HCT116 (cell line): ENCODE data around the gene TMEM86A. TPM values are rescaled to one million over a fixed set of nuclear protein-coding genes. Genes with fewer than 3 reads are reported as not detected.

Experiments used
- ATAC-seq: fragments of 200-7000 bp; cut with Tn5 transposase; 2 replicates; pipeline ENCODE4 v1.9.1; 2020; ENCODE audit warnings: mild to moderate bottlenecking, moderate library complexity
- BruUV-seq: library from RNA; stranded (reverse); fragments of 400-500 nt; replicated peaks from 2 replicates; lab custom pipeline; 2021; lab: Mats Ljungman, UMichigan
- CTCF ChIA-PET: fragments of 300-600 bp; sonication (Branson Sonifier 250); formaldehyde crosslinking; loops from one replicate; lab custom pipeline; 2021; ENCODE audit warnings: antibody characterized with exemption; lab: Charles Lee
- POLR2A ChIA-PET: fragments of 300-600, 350-600 bp; sonication (Branson Sonifier 250); formaldehyde crosslinking; loops from one replicate; lab custom pipeline; 2021; ENCODE audit warnings: antibody characterized with exemption; lab: Charles Lee
- RAD21 ChIA-PET, 2 experiments: fragments of 300-600 bp; sonication (Branson Sonifier 250); formaldehyde crosslinking; loops; one replicate each; lab custom pipeline; 2023; ENCODE audit warnings: low total read pairs in 2 of 2; ENCODE audit not compliant: uncharacterized antibody in 2 of 2, unreplicated experiment in 2 of 2, low non-redundant PET in 1 of 2; lab: Charles Lee
- DNase-seq: peaks from one replicate; pipeline ENCODE4 v3.0.0-alpha.2; 2010; ENCODE audit warnings: low read depth, low spot score
- H2AFZ ChIP-seq: fragments of 200-600 bp; shearing (Covaris generic), sonication (generic); 2 replicates; pipeline ENCODE4 v1.6.1; 2017; ENCODE audit warnings: low read depth, mixed run types, mixed read lengths, antibody characterized with exemption, low read length; ENCODE audit not compliant: poor library complexity, severe bottlenecking
- H3K27ac ChIP-seq: 2 replicates; pipeline ENCODE4 v1.5.1; 2012; ENCODE audit warnings: low read depth, low read length
- H3K27me3 ChIP-seq: fragments of 200-600 bp; sonication (generic); 2 replicates; pipeline ENCODE4 v1.6.1; 2016; ENCODE audit warnings: mixed run types, low read length, mixed read lengths; ENCODE audit not compliant: insufficient read depth
- H3K36me3 ChIP-seq, 2 experiments: fragments of 200-500 bp in 1 of 2; fragments of 200-600 bp in 1 of 2; sonication (Bioruptor generic) in 1 of 2; sonication (generic) in 1 of 2; 2 replicates each; pipeline versions ENCODE4 v1.5.1 to v1.6.1; 2014 to 2016; ENCODE audit warnings: low read length in 2 of 2, inconsistent platforms in 1 of 2, mixed read lengths in 1 of 2, mixed run types in 1 of 2; ENCODE audit not compliant: insufficient read depth in 2 of 2, control insufficient read depth in 1 of 2
- H3K4me1 ChIP-seq, 2 experiments: fragments of 200-600 bp in 1 of 2; sonication (generic) in 1 of 2; 2 replicates each; pipeline versions ENCODE4 v1.5.1 to v1.6.1; 2012 to 2017; ENCODE audit warnings: low read length in 2 of 2, inconsistent platforms in 1 of 2, mild to moderate bottlenecking in 1 of 2, mixed read lengths in 1 of 2, mixed run types in 1 of 2, moderate library complexity in 1 of 2; ENCODE audit not compliant: insufficient read depth in 2 of 2, control insufficient read depth in 1 of 2
- H3K4me2 ChIP-seq: fragments of 200-600 bp; sonication (generic); 2 replicates; pipeline ENCODE4 v1.6.1; 2017; ENCODE audit warnings: mixed run types, low read length, mixed read lengths
- H3K4me3 ChIP-seq, 2 experiments: fragments of 200-600 bp in 1 of 2; sonication (generic) in 1 of 2; replicated peaks in 1 of 2; 2 replicates each; pipeline ENCODE4 v1.5.1; 2011 to 2016; ENCODE audit warnings: low read length in 2 of 2, control low read depth in 1 of 2, low read depth in 1 of 2, mild to moderate bottlenecking in 1 of 2, mixed read lengths in 1 of 2, mixed run types in 1 of 2
- H3K79me2 ChIP-seq: fragments of 200-600 bp; sonication (generic); 2 replicates; pipeline ENCODE4 v1.6.1; 2017; ENCODE audit warnings: mild to moderate bottlenecking, mixed run types, low read length, moderate library complexity, mixed read lengths; ENCODE audit not compliant: insufficient read depth
- H3K9ac ChIP-seq: fragments of 200-600 bp; sonication (generic); 2 replicates; pipeline ENCODE4 v1.6.1; 2016; ENCODE audit warnings: low read length, mixed read lengths
- H3K9me2 ChIP-seq: fragments of 200-600 bp; sonication (generic), shearing (Covaris generic); 2 replicates; pipeline ENCODE4 v1.6.1; 2017; ENCODE audit warnings: mixed run types, mild to moderate bottlenecking, moderate library complexity; ENCODE audit not compliant: insufficient read depth
- H3K9me3 ChIP-seq, 2 experiments: fragments of 200-500 bp in 1 of 2; fragments of 200-600 bp in 1 of 2; sonication (Bioruptor generic) in 1 of 2; sonication (generic) in 1 of 2; 2 replicates each; pipeline ENCODE4 v1.6.1; 2014 to 2017; ENCODE audit warnings: low read length in 2 of 2, mixed read lengths in 2 of 2, inconsistent platforms in 1 of 2, low read depth in 1 of 2, mild to moderate bottlenecking in 1 of 2, mixed run types in 1 of 2, moderate library complexity in 1 of 2; ENCODE audit not compliant: control insufficient read depth in 1 of 2, insufficient read depth in 1 of 2
- H4K20me1 ChIP-seq: fragments of 200-600 bp; sonication (generic), shearing (Covaris generic); 2 replicates; pipeline ENCODE4 v1.6.1; 2017; ENCODE audit warnings: mixed run types, mild to moderate bottlenecking, moderate library complexity; ENCODE audit not compliant: insufficient read depth
- CBX3 ChIP-seq: IDR thresholded peaks from 2 replicates; pipeline ENCODE4 v1.6.1; 2012; ENCODE audit warnings: low read depth
- CTCF ChIP-seq, 3 experiments: fragments of 200-600 bp in 1 of 3; sonication (generic) in 1 of 3; IDR thresholded peaks in 2 of 3; conservative IDR thresholded peaks in 1 of 3; 2 replicates each; pipeline ENCODE4 v1.5.1; 2012 to 2017; ENCODE audit warnings: low read depth in 2 of 3, low read length in 2 of 3, antibody characterized with exemption in 1 of 3, borderline replicate concordance in 1 of 3, control low read depth in 1 of 3, mild to moderate bottlenecking in 1 of 3, mixed read lengths in 1 of 3, mixed run types in 1 of 3, moderate library complexity in 1 of 3; ENCODE audit not compliant: insufficient read depth in 1 of 3
- EZH2 ChIP-seq: fragments of 200-600 bp; sonication (generic); IDR thresholded peaks from 2 replicates; pipeline ENCODE4 v1.6.1; 2017; ENCODE audit warnings: antibody characterized with exemption, mixed run types
- EZH2phosphoT487 ChIP-seq: fragments of 200-600 bp; IDR thresholded peaks from 2 replicates; pipeline ENCODE4 v1.6.1; 2018; ENCODE audit warnings: antibody characterized with exemption, borderline replicate concordance
- FOSL1 ChIP-seq: IDR thresholded peaks from 2 replicates; pipeline ENCODE4 v1.6.1; 2012; ENCODE audit warnings: low read depth
- JUND ChIP-seq: IDR thresholded peaks from 2 replicates; pipeline ENCODE4 v1.6.1; 2012
- POLR2A ChIP-seq: IDR thresholded peaks from 2 replicates; pipeline ENCODE4 v1.7.0; 2011; ENCODE audit warnings: borderline replicate concordance; ENCODE audit not compliant: insufficient read depth, insufficient read length; ENCODE audit errors: extremely low read depth
- POLR2AphosphoS5 ChIP-seq: IDR thresholded peaks from 2 replicates; pipeline ENCODE4 v1.6.1; 2011; ENCODE audit warnings: mild to moderate bottlenecking, low read depth, low read length, moderate library complexity
- RAD21 ChIP-seq: IDR thresholded peaks from 2 replicates; pipeline ENCODE4 v1.6.1; 2012; ENCODE audit warnings: low read depth, mild to moderate bottlenecking
- SP1 ChIP-seq: IDR thresholded peaks from 2 replicates; pipeline ENCODE4 v1.6.1; 2012; ENCODE audit warnings: low read depth
- YY1 ChIP-seq: IDR thresholded peaks from 2 replicates; pipeline ENCODE4 v1.6.1; 2011; ENCODE audit warnings: low read length, low read depth, moderate library complexity, mild to moderate bottlenecking; ENCODE audit not compliant: insufficient replicate concordance; ENCODE audit errors: extremely low read depth
- ZFX ChIP-seq: fragments of 450-650 bp; IDR thresholded peaks from 2 replicates; pipeline ENCODE4 v1.6.1; 2017
- ZNF274 ChIP-seq: fragments of 200-500 bp; sonication (Bioruptor generic); IDR thresholded peaks from 2 replicates; pipeline ENCODE4 v1.6.1; 2014; ENCODE audit warnings: mild to moderate bottlenecking, low read depth, low read length, inconsistent platforms
- intact Hi-C: fragments of 100-400 bp; cut with micrococcal nuclease; formaldehyde crosslinking; loops from 2 replicates; pipeline ENCODE4 v1.10.0; 2022
- total RNA-seq: library from RNA; stranded (reverse); gene quantifications from one replicate; pipeline ENCODE4 v1.2.1, GENCODE V29; 2021; ENCODE audit not compliant: unreplicated experiment
- TF ChIP-seq, protein P1 (sequence below): IDR thresholded peaks from 2 replicates; pipeline ENCODE4 v1.6.1; 2012

Gene TMEM86A
- total RNA-seq, 1 experiment from 2014 or later, result 2.0 TPM

GRCh38 chr11:18750944-18751343 is 52.4 kb downstream of the TMEM86A start:
- no peaks in the 10 kb centered on the region for H3K9me2 ChIP-seq
- H3K9me3 ChIP-seq, result no peaks in the 10 kb centered on the region
- no peak overlapping the region for H3K4me3 ChIP-seq
- no peak overlapping the region for H2AFZ ChIP-seq
- TF ChIP-seq ZNF274, result no peak
- TF ChIP-seq, protein P1, sequence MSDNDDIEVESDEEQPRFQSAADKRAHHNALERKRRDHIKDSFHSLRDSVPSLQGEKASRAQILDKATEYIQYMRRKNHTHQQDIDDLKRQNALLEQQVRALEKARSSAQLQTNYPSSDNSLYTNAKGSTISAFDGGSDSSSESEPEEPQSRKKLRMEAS, result no peak
- TF ChIP-seq SP1, result no peak
- no peak for TF ChIP-seq EZH2phosphoT487
- no peak for TF ChIP-seq ZFX
- TF ChIP-seq RAD21, result no peak
- no peak for TF ChIP-seq JUND
- TF ChIP-seq FOSL1, result no peak
- no peak for TF ChIP-seq CBX3
- TF ChIP-seq YY1, result no peak
- TF ChIP-seq EZH2, result no peak
- TF ChIP-seq POLR2AphosphoS5, result no peak
- TF ChIP-seq, all 23 proteins: peak for 0
- intact Hi-C loops, result no loop called here
- Histone ChIP-seq H4K20me1 (no peaks in the 10 kb centered on the region), H3K36me3 (no peaks in the 10 kb centered on the region; a peak in 1 of 4 replicates), H3K4me1 (peaks cover 0 to 6% of the 10 kb centered on the region in 2 experiments; a peak in 2 of 4 replicates), H3K9ac (no peak overlapping the region), H3K4me2 (no peak overlapping the region), H3K27me3 (no peaks in the 10 kb centered on the region), H3K79me2 (no peaks in the 10 kb centered on the region), H3K27ac (no peak overlapping the region)
- ATAC-seq (no peak), DNase-seq (no peak)
- ChIA-PET RAD21 (no interaction called here), POLR2A (no interaction called here), CTCF (interaction anchor here (0.6 kb wide), 1 partner anchor 14 kb away, joined by 4 read pairs; no protein-coding TSS in a partner anchor)
- no TSS peak for BruUV-seq

DNA sequence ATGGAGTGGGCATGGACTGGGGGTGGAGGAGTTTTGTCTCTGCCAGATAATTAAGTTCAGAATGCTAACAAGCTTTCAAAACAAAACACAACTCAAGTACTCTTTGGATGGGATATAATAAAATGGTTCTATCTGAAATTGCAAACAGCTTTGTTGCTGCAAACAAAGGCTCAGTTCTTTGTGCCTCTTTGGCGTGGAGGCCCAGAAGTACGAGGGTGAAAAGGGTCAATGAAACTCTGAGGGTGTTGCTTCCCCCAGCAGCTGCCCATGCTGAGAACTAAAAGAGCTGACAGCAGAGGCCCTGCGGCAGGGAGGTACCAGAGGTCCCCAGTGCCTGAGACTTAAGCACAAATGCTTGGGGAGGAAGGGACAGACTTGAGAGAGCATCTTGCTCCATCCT is 53.9 kb downstream of the TMEM86A start:
- H3K9ac ChIP-seq, result no peak overlapping the region
- CTCF ChIA-PET, result interaction anchor here (1.3 kb wide), 1 partner anchor 12 kb away, joined by 3 read pairs; no protein-coding TSS in a partner anchor
- TF ChIP-seq SP1 (no peak), POLR2A (no peak), CBX3 (no peak), CTCF (IDR thresholded peaks at IDR 0.05 in 2 of 3, conservative IDR thresholded peaks at IDR 0.05 in 1 of 3; ENCODE audit: borderline replicate concordance in 1 of 3, insufficient read depth in 1 of 3, low read depth in 2 of 3, low read length in 2 of 3) (no peak), EZH2 (no peak), JUND (no peak)
- TF ChIP-seq, all 23 proteins: peak for 0
- no peaks in the 10 kb centered on the region; a peak in 1 of 4 replicates for H3K36me3 ChIP-seq
- ChIA-PET RAD21 (no interaction called here), POLR2A (no interaction called here)
- H4K20me1 ChIP-seq, result no peaks in the 10 kb centered on the region
- no peaks in the 10 kb centered on the region for H3K9me2 ChIP-seq
- intact Hi-C loops, result no loop called here
- H3K9me3 ChIP-seq, result no peaks in the 10 kb centered on the region
- no peak overlapping the region for H3K4me2 ChIP-seq
- H3K4me1 ChIP-seq, result peaks cover 0 to 6% of the 10 kb centered on the region in 2 experiments; a peak in 2 of 4 replicates
- ATAC-seq (no peak), DNase-seq (no peak)
- no peak overlapping the region for H3K4me3 ChIP-seq
- H3K79me2 ChIP-seq, result no peaks in the 10 kb centered on the region
- H3K27ac ChIP-seq, result no peak overlapping the region
- no peak overlapping the region for H2AFZ ChIP-seq
- no peaks in the 10 kb centered on the region for H3K27me3 ChIP-seq
- no TSS peak for BruUV-seq
